Sciatic nerve (tissue), 2 donors: ENCODE results near the gene CMSS1. TPM values are rescaled to one million over a fixed set of nuclear protein-coding genes. Genes with fewer than 3 reads are reported as not detected.

ENCODE experiments used
- ATAC-seq: fragments of 200-7000 bp; cut with Tn5 transposase; one replicate; pipeline ENCODE4 v1.9.1; 2020; ENCODE audit warnings: mild to moderate bottlenecking, moderate library complexity
- DNase-seq: peaks from one replicate; pipeline ENCODE4 v3.0.0-alpha.2; 2020; ENCODE audit warnings: low spot score
- intact Hi-C: fragments of 100-400 bp; cut with DNase I; formaldehyde crosslinking; loops from one replicate; pipeline ENCODE4 v1.14.2; 2022
- total RNA-seq: library from RNA; stranded (reverse); fragmentation: NEBNext Ultra II Directional; extraction: Animal tissue kit (Norgen Biotek cat#: 25700); gene quantifications from one replicate; pipeline ENCODE4 v1.2.1, GENCODE V29; 2021
- donor health status: DM: no; HTN: no; CAD: no.
- donor health status: DM: no; HTN: no; CAD: no.

CMSS1 gene
- total RNA-seq, 1 donor from 2014 or later: 26.7 TPM

DNA sequence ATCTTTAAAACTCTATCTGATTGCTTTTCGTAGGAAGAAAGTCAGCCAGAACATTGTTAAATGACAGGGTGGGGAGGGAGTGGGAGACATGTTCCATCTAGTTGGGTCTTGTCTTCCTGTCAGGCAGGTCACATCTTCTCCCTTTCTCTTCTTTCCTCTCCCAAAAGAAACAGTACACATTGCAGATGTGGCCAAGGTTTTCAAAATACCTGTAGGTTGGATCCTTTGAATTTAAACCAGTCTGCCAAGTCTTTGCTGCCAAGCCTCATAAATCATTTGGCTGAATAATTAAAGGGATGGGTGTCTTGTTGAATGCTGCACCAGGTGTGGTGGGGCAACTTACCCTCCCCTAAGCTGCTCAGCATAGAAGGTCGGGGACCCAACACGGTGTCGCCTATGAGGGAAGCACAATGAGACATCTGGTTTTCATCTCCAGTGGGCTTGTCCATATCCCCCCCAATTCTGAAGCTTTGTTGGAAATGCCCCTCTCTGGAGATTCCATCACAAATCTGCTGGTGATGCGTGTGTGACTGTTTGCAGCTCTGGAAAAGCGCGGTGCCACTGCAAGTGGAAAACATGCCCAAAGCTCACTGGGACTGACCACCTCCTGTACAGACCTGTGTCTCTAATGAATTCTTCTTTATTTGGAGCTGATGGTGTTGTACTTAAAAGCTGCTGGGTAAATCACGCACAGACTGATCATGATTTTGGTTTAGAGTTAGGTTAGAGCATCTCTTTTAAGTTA is 184.0 kb downstream of the CMSS1 start:
- intact Hi-C loops: no loop called here
- ATAC-seq: no peak
- no peak for DNase-seq

DNA sequence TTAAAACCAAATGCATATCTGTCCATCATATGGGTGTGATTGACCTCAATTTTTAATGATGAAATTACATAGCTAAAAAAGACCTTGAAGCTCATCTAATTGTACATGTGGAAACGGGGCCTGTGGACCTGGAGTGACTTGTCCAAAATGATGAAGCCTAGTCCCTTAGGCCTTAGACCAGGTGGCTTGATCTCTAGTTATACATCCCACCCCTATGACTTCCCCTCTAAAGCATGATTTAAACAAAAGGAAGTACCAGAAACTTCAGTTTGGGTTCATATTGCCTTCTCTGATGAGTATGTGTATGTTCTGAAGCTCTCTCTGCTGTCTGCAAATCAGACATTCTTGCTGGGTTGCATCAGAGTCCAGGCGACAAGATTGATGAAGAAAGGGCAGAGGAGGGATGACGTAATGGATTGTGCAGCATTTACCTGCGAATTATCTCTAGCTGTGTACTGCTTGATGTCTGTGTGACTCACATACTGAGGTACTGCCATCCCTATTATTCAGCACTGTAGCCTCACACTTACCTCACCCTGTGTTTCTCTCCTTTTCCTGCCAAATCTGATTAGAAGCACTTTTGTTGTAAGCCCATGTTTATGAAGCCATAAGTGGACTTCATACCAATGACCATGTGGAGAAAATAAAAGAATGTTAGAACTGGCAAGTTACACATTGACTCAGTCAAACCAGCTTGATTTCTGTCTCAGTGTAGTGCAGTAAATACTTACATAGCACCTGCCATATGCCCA is 185.1 kb downstream of the CMSS1 start:
- ATAC-seq (no peak), DNase-seq (no peak)
- intact Hi-C loops: no loop called here

DNA sequence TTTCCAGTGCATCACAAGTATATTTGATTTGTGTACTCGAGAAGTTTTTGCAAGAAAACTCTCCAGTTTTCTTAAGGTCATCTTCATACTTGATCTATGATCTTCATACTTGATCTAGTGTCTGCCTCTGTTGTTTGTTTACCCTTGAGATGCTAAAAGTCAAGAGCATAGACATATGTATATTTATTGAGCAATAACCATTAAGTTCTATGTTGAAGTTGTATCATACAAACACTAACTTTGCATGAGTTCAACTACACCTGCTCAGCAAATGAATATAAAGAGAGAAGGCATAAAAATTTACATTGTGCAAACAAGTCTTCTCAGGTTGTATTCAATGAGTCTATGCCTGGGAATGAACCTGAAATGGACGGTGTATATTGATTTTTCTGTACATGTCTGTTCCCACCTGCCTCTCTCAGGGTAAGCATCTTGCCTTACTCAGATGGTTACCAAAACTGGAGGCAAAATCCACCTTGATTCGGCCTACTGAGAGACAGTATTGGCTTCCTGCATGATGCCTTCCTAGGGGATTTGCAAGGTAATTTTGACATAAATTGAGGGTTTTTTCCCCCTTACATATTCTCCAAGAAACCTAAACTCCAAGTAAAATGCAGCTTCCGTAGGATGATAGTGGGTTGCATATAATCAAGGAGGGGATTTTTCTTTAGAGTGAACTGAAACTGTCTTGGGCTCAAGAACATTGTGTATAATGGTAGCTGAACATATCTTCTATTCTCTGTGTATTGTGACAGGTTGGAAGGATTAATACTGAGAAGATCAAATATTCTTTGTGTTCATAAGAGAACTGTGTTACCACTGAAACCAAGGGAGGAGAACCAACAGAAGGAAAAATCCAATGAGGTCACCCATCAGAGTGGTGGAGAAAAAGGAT is 186.2 kb downstream of the CMSS1 start:
- DNase-seq: no peak
- ATAC-seq: no peak
- intact Hi-C loops: no loop called here

DNA sequence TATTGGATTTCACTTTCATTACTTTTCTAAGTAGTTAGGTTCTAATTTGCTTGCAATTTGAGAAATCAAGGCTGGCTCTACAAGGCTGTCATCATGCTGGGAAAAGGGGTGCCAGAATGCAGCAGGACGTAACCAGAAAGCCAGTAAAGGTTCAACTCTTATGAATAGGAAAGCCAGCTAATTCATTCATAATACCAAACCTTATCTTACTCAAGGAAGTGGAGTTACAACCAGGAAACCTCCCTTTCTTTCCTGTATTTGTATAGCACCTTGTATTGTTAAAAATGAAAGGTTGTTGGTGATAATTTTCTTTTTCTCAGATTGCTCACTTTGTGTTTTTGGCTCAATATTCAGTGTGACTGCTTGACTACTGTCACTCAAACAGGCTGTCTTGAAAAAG is 187.3 kb downstream of the CMSS1 start:
- ATAC-seq: no peak
- intact Hi-C loops: no loop called here
- DNase-seq: no peak

DNA sequence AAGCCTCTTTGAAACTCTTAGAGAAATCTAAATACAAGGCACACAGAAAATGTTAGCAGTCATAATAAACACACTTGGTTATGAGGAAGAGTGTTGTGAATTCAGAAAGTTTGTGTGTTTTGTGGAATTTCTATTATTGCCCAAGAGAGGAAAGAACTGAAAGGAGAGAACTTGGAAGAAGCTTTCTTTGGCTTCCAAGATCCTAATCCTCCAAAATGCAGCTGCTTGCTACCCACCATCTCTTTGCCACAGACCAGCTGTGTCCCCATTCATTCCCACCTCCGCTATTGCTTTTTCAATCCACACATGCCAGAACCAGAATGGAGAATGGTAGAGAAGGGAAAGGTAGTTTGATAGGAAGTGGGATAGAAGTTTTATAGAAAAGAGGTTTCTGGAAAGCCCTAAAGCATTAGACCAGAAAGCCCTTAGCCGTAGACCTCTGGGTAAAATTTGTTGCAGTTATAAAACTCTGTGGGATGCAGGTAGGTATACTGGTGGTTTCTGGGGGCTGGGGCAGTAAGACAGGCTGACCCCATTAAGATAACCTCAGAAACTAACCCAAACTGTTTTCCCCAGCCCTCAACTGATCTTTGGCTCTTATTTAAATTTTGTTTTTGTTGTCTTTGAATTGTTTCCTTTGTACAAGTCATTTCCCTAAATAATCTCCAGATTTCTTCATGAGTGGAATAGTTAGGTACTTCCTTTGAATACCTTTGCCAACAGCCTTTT is 188.2 kb downstream of the CMSS1 start:
- no peak for ATAC-seq

DNA sequence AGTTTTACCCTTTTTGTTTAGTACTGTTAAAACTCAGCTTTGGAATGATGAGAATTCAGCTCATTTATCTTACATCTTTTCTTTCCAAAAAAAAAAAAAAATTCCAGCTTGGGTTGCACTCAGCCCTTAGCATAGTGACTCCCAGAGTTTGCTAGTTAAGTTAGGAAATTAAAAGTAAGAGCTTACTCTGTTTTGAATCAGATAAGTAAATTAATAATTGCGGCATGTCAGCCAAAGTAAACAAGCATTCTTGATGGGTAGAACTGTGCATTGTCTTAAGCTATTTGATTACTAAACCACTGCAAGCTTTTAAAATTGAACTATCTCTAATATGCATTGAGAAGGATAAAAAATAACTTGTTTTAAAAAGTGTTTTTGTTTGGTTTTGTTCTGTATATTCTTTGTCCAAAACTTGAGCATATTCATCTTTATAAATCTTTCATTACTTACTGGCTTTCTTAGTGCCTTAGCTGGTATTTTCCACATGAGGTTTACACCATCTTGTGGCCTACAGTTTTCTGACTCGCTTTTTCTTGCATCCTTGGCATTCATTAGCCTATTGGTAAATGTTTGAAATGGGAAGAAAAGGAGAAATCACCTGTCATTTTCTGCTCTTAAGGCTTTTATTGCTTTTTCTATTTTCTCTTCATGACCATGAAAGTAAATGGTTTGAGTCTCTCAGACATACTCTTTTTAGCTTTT is 189.1 kb downstream of the CMSS1 start:
- intact Hi-C loops: no loop called here
- peak; percentile 65 for ATAC-seq

More for the DNA sequence above, 188.2 kb downstream of the CMSS1 start:
- no peak for DNase-seq
- intact Hi-C loops: no loop called here

DNA sequence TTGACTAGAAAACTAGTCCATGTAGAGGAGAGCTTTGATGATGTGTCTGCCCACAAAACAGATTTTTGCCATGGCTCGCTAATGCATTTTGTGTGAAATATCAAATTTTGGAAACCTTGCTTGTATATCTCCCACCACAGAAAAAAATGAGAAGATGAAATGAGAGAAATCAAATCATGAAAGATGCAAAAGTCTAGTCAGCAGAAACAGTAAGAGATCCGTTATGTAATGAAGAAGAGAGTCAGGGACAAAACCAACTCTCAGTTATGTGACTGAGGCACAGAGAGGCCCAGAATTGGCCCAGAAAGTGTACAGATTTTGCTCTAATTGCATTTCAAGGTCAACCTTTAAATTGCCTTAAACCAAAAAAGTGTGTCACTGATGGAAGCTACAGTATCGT is 189.7 kb downstream of the CMSS1 start:
- intact Hi-C loops: no loop called here
- DNase-seq (no peak), ATAC-seq (no peak)

More for the DNA sequence above, 189.1 kb downstream of the CMSS1 start:
- no peak for DNase-seq

DNA sequence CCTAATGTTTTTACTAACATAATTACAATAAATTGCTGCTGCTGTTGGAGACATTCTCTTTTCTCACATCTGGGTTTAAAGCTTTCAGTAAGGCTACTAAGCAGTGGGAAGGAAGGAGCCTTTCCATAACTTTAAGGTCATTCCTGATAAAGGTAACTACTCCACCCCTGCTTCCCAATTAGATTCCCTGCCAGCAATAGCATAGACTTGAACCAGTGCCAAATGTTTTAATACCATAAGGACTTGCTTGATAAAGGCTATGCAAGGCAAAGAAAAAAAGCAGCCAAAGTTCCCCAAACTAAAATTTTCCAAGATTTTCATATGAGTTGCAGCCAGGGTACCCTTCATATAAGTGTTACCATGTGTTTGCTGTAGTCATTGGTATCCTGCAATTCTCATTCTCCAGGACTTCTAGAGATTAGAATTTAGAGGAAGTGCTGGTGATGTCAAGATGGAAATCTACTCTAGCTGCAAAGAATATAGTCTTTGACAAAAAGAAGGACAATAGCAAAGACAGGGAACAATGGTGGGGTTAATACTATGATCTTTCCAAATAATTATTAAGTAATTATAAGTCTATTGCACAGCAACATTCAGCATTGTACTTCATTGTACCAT is 190.5 kb downstream of the CMSS1 start:
- intact Hi-C loops: no loop called here
- DNase-seq: no peak
- no peak for ATAC-seq

DNA sequence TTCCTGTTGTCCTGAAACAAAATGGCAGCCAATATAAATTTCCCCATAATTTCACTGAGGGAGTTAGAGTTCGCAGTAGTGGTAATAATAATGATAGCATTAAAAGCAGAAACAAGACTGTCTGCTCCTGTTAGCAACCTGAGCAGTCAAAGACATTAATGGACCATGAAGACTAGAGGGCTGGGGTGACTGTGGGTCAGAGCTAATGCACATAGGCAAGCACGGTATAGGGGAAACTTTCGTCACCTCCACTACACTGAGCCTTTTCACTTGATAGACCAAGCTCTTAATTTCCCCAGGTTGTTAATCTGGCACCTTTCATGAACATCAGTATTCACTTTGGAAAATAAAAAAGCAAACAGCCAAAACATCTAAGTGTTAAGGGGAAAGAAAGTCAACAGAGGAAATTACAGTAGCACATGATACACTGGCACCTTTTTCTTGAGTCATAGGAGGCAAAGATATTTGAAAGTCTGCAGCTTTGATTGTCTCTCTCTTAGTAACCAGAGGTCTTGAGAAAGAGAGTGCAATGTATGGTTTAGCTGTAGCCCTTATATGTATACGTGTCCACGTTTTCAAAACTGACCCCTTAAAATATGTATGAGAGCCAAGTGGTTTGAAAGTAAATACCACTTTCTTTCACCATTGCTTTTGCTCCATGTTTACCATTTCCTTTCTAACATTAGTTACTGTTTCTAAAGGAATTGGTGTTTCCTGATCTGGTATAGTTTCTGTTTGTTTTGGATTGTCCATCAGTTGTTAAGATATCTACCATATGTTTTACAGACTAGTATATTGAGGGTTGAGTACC is 191.8 kb downstream of the CMSS1 start:
- intact Hi-C loops: loop anchor here (1.0 kb wide), 1 partner anchor 22 kb away; no protein-coding TSS in a partner anchor
- DNase-seq: no peak
- ATAC-seq: no peak

DNA sequence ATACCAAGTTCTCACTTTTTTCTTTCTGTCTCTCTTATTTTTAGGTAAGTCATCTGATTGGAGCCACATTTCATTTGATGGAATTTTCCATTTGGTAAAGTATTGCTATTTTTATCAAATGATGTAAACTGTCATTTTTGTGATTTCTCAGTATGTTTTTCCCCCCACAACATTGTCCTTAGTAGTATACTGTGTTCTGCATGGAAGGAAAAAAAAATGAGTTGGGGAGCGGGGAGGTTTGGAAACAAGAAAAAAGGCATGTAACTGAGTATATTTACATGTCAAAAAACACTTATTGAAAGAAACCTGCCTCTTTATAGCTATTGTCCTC is 192.4 kb downstream of the CMSS1 start:
- DNase-seq: no peak
- no peak for ATAC-seq
- intact Hi-C loops: loop anchor here (1.0 kb wide), 1 partner anchor 23 kb away; no protein-coding TSS in a partner anchor

DNA sequence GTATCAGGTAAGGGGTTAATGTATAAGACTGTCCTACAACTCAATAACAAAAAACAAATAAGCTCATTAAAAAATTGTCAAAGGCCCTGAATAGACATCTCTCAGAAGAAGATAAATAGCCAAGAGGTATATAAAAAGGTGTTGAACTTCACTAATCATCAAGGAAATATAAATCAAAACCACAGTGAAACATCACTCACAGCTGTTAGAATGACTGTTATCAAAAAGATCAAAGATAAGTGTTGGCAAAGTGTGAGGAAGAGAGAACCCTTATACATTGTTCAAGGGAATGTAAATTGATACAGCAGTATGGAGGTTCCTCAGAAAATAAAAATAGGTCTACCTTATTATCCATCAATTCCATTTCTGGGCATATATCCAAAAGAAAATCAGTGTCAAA is 201.1 kb downstream of the CMSS1 start:
- ATAC-seq: no peak
- intact Hi-C loops: no loop called here
- DNase-seq: no peak

DNA sequence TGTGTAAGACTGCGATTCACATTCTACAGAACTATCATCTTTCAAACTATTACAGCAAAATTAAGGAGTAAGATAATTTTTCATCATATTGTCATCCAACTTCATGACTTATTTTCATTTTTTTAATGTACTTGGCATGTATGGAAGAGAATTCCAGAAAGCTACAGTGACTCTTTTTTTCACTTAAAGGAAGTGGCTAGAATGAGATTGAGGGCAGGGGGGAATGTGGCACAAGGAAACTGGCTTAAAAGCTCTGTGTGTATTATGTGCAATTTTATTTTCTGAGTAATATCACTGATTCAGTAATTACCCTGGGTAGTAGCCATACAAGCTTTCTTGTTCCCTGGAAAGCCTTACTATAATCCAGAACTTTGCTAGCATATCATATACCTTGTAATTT is 202.1 kb downstream of the CMSS1 start:
- DNase-seq: no peak
- intact Hi-C loops: no loop called here
- ATAC-seq: no peak

DNA sequence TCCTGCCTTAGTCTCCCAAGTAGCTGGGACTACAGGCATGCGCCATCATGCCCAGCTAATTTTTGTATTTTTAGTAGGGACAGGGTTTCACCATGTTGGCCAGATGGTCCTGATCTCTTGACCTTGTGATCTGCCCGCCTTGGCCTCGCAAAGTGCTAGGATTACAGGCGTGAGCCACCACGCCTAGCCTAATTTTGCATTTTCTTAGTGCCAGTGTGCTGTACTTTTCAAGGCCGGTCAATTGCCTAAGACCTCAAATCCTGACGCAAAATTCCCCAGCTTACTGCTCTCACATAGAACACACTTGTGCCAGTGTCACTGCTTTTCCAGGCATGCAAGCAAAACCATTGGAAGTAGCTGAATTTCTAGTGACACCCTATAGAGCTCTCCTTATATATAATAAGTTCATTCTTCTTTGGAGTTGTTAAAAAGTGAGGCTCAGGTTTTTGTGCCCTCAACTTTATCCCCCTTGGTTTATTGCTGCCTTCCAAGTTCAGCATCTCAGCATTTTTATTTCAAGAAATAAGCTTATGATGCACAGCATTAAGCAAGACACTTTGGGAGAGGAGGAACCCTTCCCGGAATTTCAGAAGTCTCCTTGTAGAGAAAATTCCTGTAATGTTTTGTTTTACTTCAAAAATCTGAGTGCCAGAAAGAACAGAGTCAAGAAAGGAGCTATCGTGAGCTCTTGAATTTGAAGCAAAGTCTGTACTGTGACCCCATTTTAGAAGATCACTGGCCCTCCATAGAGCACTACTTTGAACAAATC is 203.4 kb downstream of the CMSS1 start:
- peak; percentile 68 for ATAC-seq
- no peak for DNase-seq
- intact Hi-C loops: no loop called here

DNA sequence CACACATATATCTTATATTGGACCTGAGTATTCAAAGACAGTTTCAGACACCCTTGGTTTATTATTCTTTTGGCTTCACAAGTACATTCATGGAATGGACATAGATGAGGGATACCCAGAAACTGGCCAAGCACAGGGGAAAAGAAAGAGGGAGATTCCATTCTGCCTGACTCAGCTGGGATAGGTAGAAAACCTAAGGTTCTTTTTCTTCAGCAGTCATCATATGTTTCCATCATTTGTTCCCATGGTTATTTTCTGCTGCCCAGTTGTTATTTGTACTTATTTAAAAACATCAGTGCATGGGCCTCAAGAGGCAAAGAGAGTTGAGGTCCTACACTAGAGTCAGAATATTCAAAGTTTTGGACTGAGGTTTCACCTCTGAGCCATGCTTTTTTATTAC is 204.8 kb downstream of the CMSS1 start:
- ATAC-seq (no peak), DNase-seq (no peak)
- intact Hi-C loops: no loop called here

DNA sequence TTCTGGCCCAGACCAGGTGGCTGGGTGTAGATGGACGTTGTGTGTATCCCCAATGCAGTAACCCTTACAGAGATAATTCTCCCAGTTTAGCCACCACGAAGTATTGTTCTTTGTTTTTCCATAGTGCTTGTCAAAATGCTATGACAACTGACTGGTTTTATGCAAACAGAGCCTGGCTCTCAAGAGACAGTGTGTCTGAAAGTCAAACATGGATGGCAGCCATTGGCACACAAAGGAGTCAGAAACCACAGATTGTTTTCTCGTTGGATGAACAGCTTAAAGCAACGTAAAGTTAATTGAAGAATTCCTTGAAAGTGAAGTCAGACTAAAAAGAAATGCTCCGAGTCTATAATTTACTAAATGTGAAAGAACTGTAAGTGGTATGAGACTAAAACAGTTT is 205.5 kb downstream of the CMSS1 start:
- ATAC-seq (no peak), DNase-seq (no peak)
- intact Hi-C loops: no loop called here

DNA sequence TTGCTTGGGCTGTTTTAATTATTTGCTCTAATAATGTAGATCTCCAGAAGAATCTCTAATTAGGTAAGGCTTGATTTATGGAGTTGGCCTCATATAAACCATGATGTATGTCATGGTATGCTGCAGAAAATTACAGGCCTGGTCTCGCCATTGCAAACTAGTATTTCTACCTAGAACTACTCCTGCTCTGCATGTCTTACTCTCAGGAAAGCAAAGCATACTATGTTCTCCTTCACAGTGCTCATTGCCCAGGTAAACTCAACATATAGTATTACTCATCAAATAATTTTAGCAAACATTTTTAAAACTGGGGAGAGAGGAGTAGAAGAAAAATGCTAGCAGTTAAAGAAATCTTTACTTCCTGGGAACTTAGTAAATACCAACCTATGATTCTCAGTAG is 205.9 kb downstream of the CMSS1 start:
- ATAC-seq: no peak
- no peak for DNase-seq
- intact Hi-C loops: no loop called here
